ENCODE measurements around the gene CCDC47.

Gene CCDC47

DNA sequence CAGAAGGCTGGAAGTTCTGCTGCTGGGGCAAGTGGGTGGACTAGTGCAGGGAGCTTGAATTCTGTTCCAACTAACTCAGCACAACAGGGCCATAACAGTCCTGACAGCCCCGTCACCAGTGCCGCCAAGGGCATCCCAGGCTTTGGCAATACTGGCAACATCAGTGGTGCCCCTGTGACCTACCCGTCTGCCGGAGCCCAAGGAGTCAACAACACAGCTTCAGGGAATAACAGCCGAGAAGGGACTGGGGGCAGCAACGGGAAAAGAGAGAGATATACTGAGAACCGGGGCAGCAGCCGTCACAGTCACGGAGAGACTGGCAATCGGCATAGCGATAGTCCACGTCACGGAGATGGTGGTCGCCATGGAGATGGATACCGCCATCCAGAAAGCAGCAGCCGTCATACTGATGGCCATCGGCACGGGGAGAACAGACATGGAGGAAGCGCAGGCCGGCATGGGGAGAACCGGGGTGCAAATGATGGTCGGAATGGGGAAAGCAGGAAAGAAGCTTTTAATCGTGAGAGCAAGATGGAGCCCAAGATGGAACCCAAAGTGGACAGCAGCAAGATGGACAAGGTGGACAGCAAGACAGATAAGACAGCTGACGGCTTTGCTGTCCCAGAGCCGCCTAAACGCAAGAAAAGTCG is 44.5 kb upstream of the CCDC47 start:
- no peak overlapping the region for H3K4me3 ChIP-seq (ENCODE audit: control insufficient read depth, low read depth, low read length)
- TF ChIP-seq, protein P1, sequence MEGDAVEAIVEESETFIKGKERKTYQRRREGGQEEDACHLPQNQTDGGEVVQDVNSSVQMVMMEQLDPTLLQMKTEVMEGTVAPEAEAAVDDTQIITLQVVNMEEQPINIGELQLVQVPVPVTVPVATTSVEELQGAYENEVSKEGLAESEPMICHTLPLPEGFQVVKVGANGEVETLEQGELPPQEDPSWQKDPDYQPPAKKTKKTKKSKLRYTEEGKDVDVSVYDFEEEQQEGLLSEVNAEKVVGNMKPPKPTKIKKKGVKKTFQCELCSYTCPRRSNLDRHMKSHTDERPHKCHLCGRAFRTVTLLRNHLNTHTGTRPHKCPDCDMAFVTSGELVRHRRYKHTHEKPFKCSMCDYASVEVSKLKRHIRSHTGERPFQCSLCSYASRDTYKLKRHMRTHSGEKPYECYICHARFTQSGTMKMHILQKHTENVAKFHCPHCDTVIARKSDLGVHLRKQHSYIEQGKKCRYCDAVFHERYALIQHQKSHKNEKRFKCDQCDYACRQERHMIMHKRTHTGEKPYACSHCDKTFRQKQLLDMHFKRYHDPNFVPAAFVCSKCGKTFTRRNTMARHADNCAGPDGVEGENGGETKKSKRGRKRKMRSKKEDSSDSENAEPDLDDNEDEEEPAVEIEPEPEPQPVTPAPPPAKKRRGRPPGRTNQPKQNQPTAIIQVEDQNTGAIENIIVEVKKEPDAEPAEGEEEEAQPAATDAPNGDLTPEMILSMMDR (conservative IDR thresholded peaks at IDR 0.05; ENCODE audit: control insufficient read depth, insufficient read depth, low read depth, low read length) = no peak
- DNase-seq (ENCODE audit: low read depth) = no peak

DNA sequence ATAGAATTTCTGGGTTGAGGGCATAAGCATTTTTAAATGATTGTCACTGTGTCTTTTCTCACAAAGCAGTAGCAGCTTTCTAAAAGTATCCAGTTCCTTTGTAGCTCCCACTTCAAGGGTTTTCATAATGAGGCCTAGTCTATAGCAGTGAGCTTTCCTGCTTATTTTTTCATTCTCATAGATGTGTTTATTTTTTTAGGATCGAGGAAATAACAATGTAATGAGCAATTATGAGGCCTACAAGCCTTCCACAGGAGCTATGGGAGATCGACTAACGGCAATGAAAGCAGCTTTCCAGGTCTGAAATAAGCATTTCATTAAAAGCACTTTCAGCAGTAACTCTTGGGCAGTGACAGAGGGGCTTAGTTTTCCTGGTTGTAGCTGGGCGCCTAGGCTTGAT is 43.3 kb upstream of the CCDC47 start:
- no peak for DNase-seq (ENCODE audit: low read depth)
- no peak overlapping the region for H3K4me3 ChIP-seq (ENCODE audit: control insufficient read depth, low read depth, low read length)
- TF ChIP-seq, protein P1 (conservative IDR thresholded peaks at IDR 0.05; ENCODE audit: control insufficient read depth, insufficient read depth, low read depth, low read length) = no peak

DNA sequence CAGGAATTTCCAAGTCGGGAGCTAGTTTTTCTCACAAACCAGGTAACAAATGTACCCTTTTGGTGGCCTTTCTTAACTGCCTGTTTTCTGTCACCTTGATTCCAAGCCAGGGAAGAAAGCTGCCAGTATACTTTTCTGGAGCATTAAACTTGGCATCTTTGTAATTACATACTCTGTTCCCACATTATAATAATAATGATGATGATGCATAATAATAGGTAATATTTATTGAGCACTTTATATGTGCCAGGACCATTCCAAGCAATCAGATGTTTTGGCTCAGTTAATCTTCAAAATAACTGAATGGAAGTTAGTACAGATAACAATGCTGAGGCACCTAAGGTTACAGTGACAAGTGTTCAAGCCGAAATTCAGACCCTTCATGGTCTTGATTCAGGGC is 42.7 kb upstream of the CCDC47 start:
- TF ChIP-seq, protein P1 (conservative IDR thresholded peaks at IDR 0.05; ENCODE audit: control insufficient read depth, insufficient read depth, low read depth, low read length) = no peak
- no peak overlapping the region for H3K4me3 ChIP-seq (ENCODE audit: control insufficient read depth, low read depth, low read length)
- no peak for DNase-seq (ENCODE audit: low read depth)

DNA sequence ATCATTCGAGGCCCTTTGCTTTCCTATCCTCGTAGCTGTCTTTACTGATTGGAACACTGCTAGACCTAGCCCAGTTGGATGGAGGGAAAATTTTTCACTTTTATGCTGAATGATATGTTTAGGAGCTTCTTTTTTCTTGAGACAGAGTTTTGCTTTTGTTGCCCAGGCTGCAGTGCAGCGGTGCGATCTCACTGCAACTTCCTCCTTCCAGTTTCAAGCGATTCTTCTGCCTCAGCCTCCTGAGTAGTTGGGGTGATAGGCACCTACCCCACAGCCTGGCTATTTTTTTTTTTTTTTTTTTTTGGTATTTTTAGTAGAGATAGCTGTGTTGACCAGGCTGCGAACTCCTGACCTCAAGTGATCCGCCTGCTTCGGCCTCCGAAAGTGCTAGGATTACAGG is 36.6 kb upstream of the CCDC47 start:
- DNase-seq (ENCODE audit: low read depth) = no peak
- no peak overlapping the region for H3K4me3 ChIP-seq (ENCODE audit: control insufficient read depth, low read depth, low read length)
- TF ChIP-seq, protein P1 (conservative IDR thresholded peaks at IDR 0.05; ENCODE audit: control insufficient read depth, insufficient read depth, low read depth, low read length) = no peak

DNA sequence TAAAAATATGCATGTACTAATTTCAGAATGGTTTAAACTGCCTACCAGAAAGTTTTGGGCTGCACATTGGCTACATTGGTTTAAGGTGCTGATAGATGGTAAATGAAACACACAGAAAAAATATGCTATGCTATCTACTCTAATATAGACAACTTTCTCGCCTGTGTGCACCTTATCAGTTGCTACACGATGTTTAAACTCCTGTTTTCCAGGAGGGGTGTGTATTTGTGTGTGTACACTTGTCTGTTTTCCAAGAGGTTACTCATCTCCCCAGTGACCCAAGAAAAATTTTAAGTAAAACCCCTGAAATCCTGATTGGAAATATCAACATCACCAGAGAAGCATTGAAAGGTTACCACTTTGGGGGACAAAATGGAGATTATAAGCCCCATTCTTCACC is 32.2 kb upstream of the CCDC47 start:
- peak; percentile 36 for DNase-seq (ENCODE audit: low read depth)
- TF ChIP-seq, protein P1 (conservative IDR thresholded peaks at IDR 0.05; ENCODE audit: control insufficient read depth, insufficient read depth, low read depth, low read length) = no peak
- no peak overlapping the region for H3K4me3 ChIP-seq (ENCODE audit: control insufficient read depth, low read depth, low read length)

DNA sequence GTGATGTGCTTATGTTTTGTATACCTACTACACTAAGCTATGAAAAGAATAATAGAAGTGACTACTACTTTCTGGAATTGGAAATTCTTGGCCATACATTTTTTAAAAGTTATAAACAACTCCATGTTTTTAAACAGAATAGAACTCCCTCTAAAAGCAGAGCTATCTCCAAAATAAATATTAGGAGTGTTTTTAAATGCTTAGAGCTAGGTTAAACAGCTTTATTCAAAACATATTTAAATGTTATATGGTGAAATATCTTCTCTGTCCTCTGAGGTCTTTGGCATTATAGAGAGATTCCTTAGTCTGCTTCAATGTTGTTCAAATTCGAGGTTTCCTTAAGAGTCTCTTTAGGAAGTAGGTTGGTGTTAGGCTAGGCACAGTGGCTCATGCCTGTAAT is 30.9 kb upstream of the CCDC47 start:
- no peak overlapping the region for H3K4me3 ChIP-seq (ENCODE audit: control insufficient read depth, low read depth, low read length)
- DNase-seq (ENCODE audit: low read depth) = no peak
- TF ChIP-seq, protein P1 (conservative IDR thresholded peaks at IDR 0.05; ENCODE audit: control insufficient read depth, insufficient read depth, low read depth, low read length) = no peak

DNA sequence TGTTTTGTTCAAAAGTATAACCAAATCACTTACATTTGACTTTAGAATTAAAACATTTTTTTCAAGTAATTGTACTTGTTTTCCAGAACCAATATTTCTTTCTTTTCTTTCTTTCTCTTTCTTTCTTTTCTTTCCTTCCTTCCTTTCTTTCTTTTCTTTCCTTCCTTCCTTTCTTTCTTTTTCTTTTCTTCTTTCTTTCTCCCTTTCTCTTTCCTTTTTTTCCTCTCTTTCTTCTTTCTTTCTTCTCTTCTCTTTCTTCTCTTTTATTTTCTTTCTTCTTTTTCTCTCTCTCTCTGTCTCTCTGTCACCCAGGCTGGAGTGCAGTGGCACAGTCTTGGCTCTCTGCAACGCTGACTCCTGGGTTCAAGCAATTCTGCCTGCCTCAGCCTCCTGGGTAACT is 27.4 kb upstream of the CCDC47 start:
- DNase-seq (ENCODE audit: low read depth) = no peak
- TF ChIP-seq, protein P1 (conservative IDR thresholded peaks at IDR 0.05; ENCODE audit: control insufficient read depth, insufficient read depth, low read depth, low read length) = no peak
- no peak overlapping the region for H3K4me3 ChIP-seq (ENCODE audit: control insufficient read depth, low read depth, low read length)

All from fibroblast of mammary gland (primary cell).